GM21576 (cell line): ENCODE results near the gene KLHL29.

Experiments used
- ATAC-seq: cut with Tn5 transposase; IDR thresholded peaks from one replicate; pipeline ENCODE4 v1.9.1; 2021; ENCODE audit warnings: mild to moderate bottlenecking, moderate library complexity; ENCODE audit not compliant: unreplicated experiment

KLHL29 gene

GRCh38 chr2:23601301-23601965 lies 216.5 kb downstream of the KLHL29 start:
- no peak for ATAC-seq

GRCh38 chr2:23602116-23602515 lies 217.1 kb downstream of the KLHL29 start:
- ATAC-seq = no peak

GRCh38 chr2:23603156-23603555 lies 218.2 kb downstream of the KLHL29 start:
- no peak for ATAC-seq

- ATAC-seq = no peak
These were observed 218.6 kb downstream of the KLHL29 start for GRCh38 chr2:23603581-23603980.

- no peak for ATAC-seq
These were observed 219.8 kb downstream of the KLHL29 start for GRCh38 chr2:23604731-23605130.

- no peak for ATAC-seq
These were observed 220.3 kb downstream of the KLHL29 start for GRCh38 chr2:23605236-23605635.

- no peak for ATAC-seq
These were observed 221.2 kb downstream of the KLHL29 start for GRCh38 chr2:23606196-23606595.

GRCh38 chr2:23606968-23607367 lies 222.0 kb downstream of the KLHL29 start:
- no peak for ATAC-seq

GRCh38 chr2:23607925-23608324 lies 222.9 kb downstream of the KLHL29 start:
- no peak for ATAC-seq

GRCh38 chr2:23609254-23609653 lies 224.3 kb downstream of the KLHL29 start:
- no peak for ATAC-seq

GRCh38 chr2:23611839-23612238 lies 226.9 kb downstream of the KLHL29 start:
- ATAC-seq = no peak

- ATAC-seq = no peak
These were observed 229.7 kb downstream of the KLHL29 start for GRCh38 chr2:23614701-23615100.

GRCh38 chr2:23615216-23616020 lies 230.4 kb downstream of the KLHL29 start:
- no peak for ATAC-seq

- no peak for ATAC-seq
These were observed 231.7 kb downstream of the KLHL29 start for GRCh38 chr2:23616630-23617029.

- no peak for ATAC-seq
These were observed 232.3 kb downstream of the KLHL29 start for GRCh38 chr2:23617167-23617810.

GRCh38 chr2:23617811-23618215 lies 232.8 kb downstream of the KLHL29 start:
- no peak for ATAC-seq

GRCh38 chr2:23618265-23618664 lies 233.3 kb downstream of the KLHL29 start:
- ATAC-seq = no peak

GRCh38 chr2:23618794-23619530 lies 234.0 kb downstream of the KLHL29 start:
- ATAC-seq = no peak

- no peak for ATAC-seq
These were observed 235.0 kb downstream of the KLHL29 start for GRCh38 chr2:23619941-23620340.

GRCh38 chr2:23620841-23621341 lies 235.9 kb downstream of the KLHL29 start:
- no peak for ATAC-seq

GRCh38 chr2:23621616-23622015 lies 236.6 kb downstream of the KLHL29 start:
- ATAC-seq = no peak
